ENCODE measurements around the gene NR1H2.

NR1H2 gene

GRCh38 chr19:50406156-50406820 is 30.0 kb downstream of the NR1H2 start:
- no peak for DNase-seq

GRCh38 chr19:50406829-50407228 is 30.6 kb downstream of the NR1H2 start:
- DNase-seq, result no peak

- no peak for DNase-seq
Measured at GRCh38 chr19:50409347-50409746, 33.1 kb downstream of the NR1H2 start.

- no peak for DNase-seq
Measured at GRCh38 chr19:50410109-50410508, 33.9 kb downstream of the NR1H2 start.

GRCh38 chr19:50412419-50412818 is 36.2 kb downstream of the NR1H2 start:
- no peak for DNase-seq

GRCh38 chr19:50413096-50413495 is 36.8 kb downstream of the NR1H2 start:
- no peak for DNase-seq

GRCh38 chr19:50413531-50413930 is 37.3 kb downstream of the NR1H2 start:
- DNase-seq, result no peak

GRCh38 chr19:50414864-50415660 is 38.8 kb downstream of the NR1H2 start:
- no peak for DNase-seq

GRCh38 chr19:50415661-50416033 is 39.4 kb downstream of the NR1H2 start:
- DNase-seq, result no peak

GRCh38 chr19:50416034-50416977 is 40.0 kb downstream of the NR1H2 start:
- no peak for DNase-seq

- DNase-seq, result no peak
Measured at GRCh38 chr19:50417111-50418081, 41.1 kb downstream of the NR1H2 start.

- DNase-seq, result no peak
Measured at GRCh38 chr19:50418176-50419021, 42.1 kb downstream of the NR1H2 start, which contains the start of gene SPIB. TSS of gene SPIB (plus strand) at chr19:50418938. CDS start at chr19:50418963, 25 bp downstream.

GRCh38 chr19:50419022-50419579 is 42.8 kb downstream of the NR1H2 start:
- DNase-seq, result no peak

- no peak for DNase-seq
Measured at GRCh38 chr19:50419580-50420035, 43.4 kb downstream of the NR1H2 start.

GRCh38 chr19:50420127-50420526 is 43.9 kb downstream of the NR1H2 start:
- DNase-seq, result no peak

- DNase-seq, result no peak
Measured at GRCh38 chr19:50420808-50421207, 44.6 kb downstream of the NR1H2 start.

- no peak for DNase-seq
Measured at GRCh38 chr19:50422397-50423278, 46.4 kb downstream of the NR1H2 start.

GRCh38 chr19:50423279-50424113 is 47.2 kb downstream of the NR1H2 start:
- DNase-seq, result no peak

- DNase-seq, result no peak
Measured at GRCh38 chr19:50425581-50425980, 49.3 kb downstream of the NR1H2 start.

All from GF-D8 (cell line).